GM12878 (cell line): ENCODE results near the gene NCL. TPM values are rescaled to one million over a fixed set of nuclear protein-coding genes. Genes with fewer than 3 reads are reported as not detected.

Experiments used
- ATAC-seq: fragments of 200-7000 bp; cut with Tn5 transposase; 3 replicates; pipeline ENCODE4 v1.9.1; 2020; ENCODE audit warnings: mild to moderate bottlenecking, moderate library complexity
- BruUV-seq: library from RNA; stranded (reverse); fragments of 400-500 nt; replicated peaks from 2 replicates; lab custom pipeline; 2021; lab: Mats Ljungman, UMichigan
- CTCF ChIA-PET: fragments of 300-600 bp; sonication (Branson Sonifier 250); formaldehyde crosslinking; extraction: SDS; loops from one replicate; lab custom pipeline; 2021; ENCODE audit warnings: inconsistent platforms; lab: Yijun Ruan, JAX
- POLR2A ChIA-PET: fragments of 350-600 bp; formaldehyde crosslinking; extraction: SDS; loops from one replicate; lab custom pipeline; 2021; ENCODE audit warnings: inconsistent platforms; lab: Charles Lee
- RAD21 ChIA-PET: fragments of 300-600 bp; sonication (Branson Sonifier 250); formaldehyde crosslinking; loops from one replicate; lab custom pipeline; 2023; ENCODE audit warnings: antibody characterized with exemption; ENCODE audit not compliant: unreplicated experiment; lab: Charles Lee
- SMC1A ChIA-PET: fragments of 300-600 bp; sonication (Branson Sonifier 250); formaldehyde crosslinking; loops from one replicate; lab custom pipeline; 2023; ENCODE audit not compliant: unreplicated experiment, uncharacterized antibody; lab: Charles Lee
- DNase-seq: peaks from one replicate; pipeline ENCODE4 v3.0.0-alpha.2; 2011; ENCODE audit warnings: low read depth, low spot score
- FAIRE-seq: peaks from 3 replicates; lab custom pipeline; 2011; peaks lifted over from hg19 to GRCh38; lab: Jason Lieb, UNC
- H2AFZ ChIP-seq: 2 replicates; pipeline ENCODE4 v1.6.0; 2011; ENCODE audit warnings: low read depth, low read length, control low read depth; ENCODE audit not compliant: control insufficient read depth
- H3K27ac ChIP-seq: 2 replicates; pipeline ENCODE4 v1.5.1; 2011; ENCODE audit warnings: control low read depth; ENCODE audit not compliant: control insufficient read depth, insufficient read depth
- H3K27me3 ChIP-seq, 2 experiments: replicated peaks in 1 of 2; 2 replicates each; pipeline versions ENCODE4 v1.6.0 to v1.6.1; 2011; ENCODE audit warnings: low read length in 1 of 2; ENCODE audit not compliant: control insufficient read depth in 2 of 2, insufficient read depth in 2 of 2
- H3K36me3 ChIP-seq, 2 experiments: 2 replicates each; pipeline ENCODE4 v1.5.1; 2011; ENCODE audit warnings: low read length in 1 of 2; ENCODE audit not compliant: control insufficient read depth in 2 of 2, insufficient read depth in 2 of 2
- H3K4me1 ChIP-seq: 2 replicates; pipeline ENCODE4 v1.6.1; 2011; ENCODE audit warnings: mild to moderate bottlenecking, low read length, moderate library complexity, mixed read lengths; ENCODE audit not compliant: control insufficient read depth, insufficient read depth
- H3K4me2 ChIP-seq: 2 replicates; pipeline ENCODE4 v1.6.0; 2011; ENCODE audit warnings: control low read depth; ENCODE audit not compliant: control insufficient read depth, insufficient read depth
- H3K4me3 ChIP-seq: fragments of 200-600 bp; sonication (generic); 2 replicates; pipeline ENCODE4 v1.5.1; 2016
- H3K79me2 ChIP-seq: 2 replicates; pipeline ENCODE4 v1.6.0; 2011; ENCODE audit warnings: low read length; ENCODE audit not compliant: control insufficient read depth, insufficient read depth
- H3K9ac ChIP-seq: 2 replicates; pipeline ENCODE4 v1.8.0; 2011; ENCODE audit warnings: low read length, control low read depth, mixed read lengths; ENCODE audit not compliant: control insufficient read depth, insufficient read depth
- H3K9me3 ChIP-seq: replicated peaks from 3 replicates; pipeline ENCODE4 v1.5.1; 2011; ENCODE audit warnings: mild to moderate bottlenecking, low read length; ENCODE audit not compliant: control insufficient read depth, insufficient read depth
- H4K20me1 ChIP-seq: 2 replicates; pipeline ENCODE4 v1.6.0; 2011; ENCODE audit not compliant: control insufficient read depth, insufficient read depth
- CEBPB ChIP-seq, 2 experiments: fragments of 150-350 bp in 1 of 2; IDR thresholded peaks; 2 replicates each; pipeline ENCODE4 v1.6.1; 2012 to 2014; ENCODE audit warnings: low read depth in 2 of 2, low read length in 2 of 2, borderline replicate concordance in 1 of 2, inconsistent platforms in 1 of 2
- CUX1 ChIP-seq: IDR thresholded peaks from 2 replicates; pipeline ENCODE4 v1.6.1; 2012; ENCODE audit warnings: improper control_type of control experiment, low read depth, low read length; ENCODE audit not compliant: insufficient replicate concordance
- E2F8 ChIP-seq: fragments of 450-650 bp; IDR thresholded peaks from 2 replicates; pipeline ENCODE4 v1.6.1; 2018; ENCODE audit warnings: mild to moderate bottlenecking, low read depth, moderate library complexity; ENCODE audit not compliant: partially characterized antibody
- IRF3 ChIP-seq: fragments of 450-650 bp; IDR thresholded peaks from 2 replicates; pipeline ENCODE4 v1.6.1; 2014; ENCODE audit warnings: mild to moderate bottlenecking
- JUND ChIP-seq: IDR thresholded peaks from 2 replicates; pipeline ENCODE4 v1.6.1; 2012; ENCODE audit warnings: low read depth, mild to moderate bottlenecking, low read length, improper control_type of control experiment, moderate library complexity
- MLLT1 ChIP-seq: fragments of 450-650 bp; IDR thresholded peaks from 2 replicates; pipeline ENCODE4 v1.6.1; 2016; ENCODE audit warnings: mild to moderate bottlenecking
- NFIC ChIP-seq: IDR thresholded peaks from 2 replicates; pipeline ENCODE4 v1.6.1; 2012; ENCODE audit warnings: low read depth, mild to moderate bottlenecking, inconsistent platforms, low read length, moderate library complexity
- RELA ChIP-seq: fragments of 450-650 bp; IDR thresholded peaks from 2 replicates; pipeline ENCODE4 v1.8.0; 2014; ENCODE audit warnings: borderline replicate concordance; ENCODE audit not compliant: partially characterized antibody
- RUNX3 ChIP-seq: IDR thresholded peaks from 2 replicates; pipeline ENCODE4 v1.6.1; 2012; ENCODE audit warnings: low read length, inconsistent platforms
- ZBED1 ChIP-seq: IDR thresholded peaks from 2 replicates; pipeline ENCODE4 v1.6.1; 2016; ENCODE audit warnings: borderline replicate concordance
- ZNF274 ChIP-seq: IDR thresholded peaks from one replicate; pipeline ENCODE4 v1.8.0; 2011; ENCODE audit not compliant: insufficient read length, insufficient read depth
- WGBS: methylation state at CpG from one replicate; pipeline ENCODE4 v1.1.6; 2016; ENCODE audit warnings: low lambda C conversion rate; ENCODE audit not compliant: insufficient replicate concordance, insufficient coverage; ENCODE audit errors: missing lambda C conversion rate; 5-methylcytosine and 5-hydroxymethylcytosine counted together
- in situ Hi-C: fragments of 300-500 bp; cut with MboI; formaldehyde crosslinking; loops from 9 replicates; pipeline ENCODE4 v1.14.3; 2018; ENCODE audit warnings: mixed read lengths
- intact Hi-C: fragments of 100-400 bp; cut with micrococcal nuclease; formaldehyde crosslinking; loops from one replicate; pipeline ENCODE4 v1.14.2; 2022; ENCODE audit not compliant: unreplicated experiment
- polyA plus RNA-seq, 11 experiments: library from polyadenylated mRNA; depleted of rRNA in 4 of 11; unstranded in 6 of 11; stranded (reverse) in 5 of 11; fragments of >200 nt; fragmentation: Nextera tagmentation in 4 of 11; fragmentation: Illumina TruSeq in 1 of 11; extraction: Ambion mirVana in 4 of 11; extraction: Trizol in 1 of 11; gene quantifications; 1 replicate in 1 of 11; 2 replicates in 10 of 11; pipeline versions ENCODE4 v1.2.1 to v1.2.3, GENCODE V29; 2011 to 2016; ENCODE audit warnings: inconsistent platforms in 2 of 11, missing spikeins in 2 of 11, low read depth in 1 of 11
- total RNA-seq, 4 experiments: library from RNA; depleted of rRNA in 3 of 4; stranded (reverse); fragments of >200 nt in 3 of 4; fragmentation: Illumina TruSeq in 1 of 4; extraction: Trizol in 1 of 4; gene quantifications; 2 replicates each; pipeline versions ENCODE4 v1.2.1 to v1.2.3, GENCODE V29; 2013 to 2021

The NCL gene
- total and polyA plus RNA-seq, 10 of the 15 experiments (the other 5 are each of a cell fraction or from before 2014, with no cell fraction given), result 123 to 1,207 (median 529) TPM

GRCh38 chr2:231482806-231483391, 18.6 kb upstream of the NCL start:
- Histone ChIP-seq H3K9me3 (no peaks in the 10 kb centered on the region), H3K27me3 (no peaks in the 10 kb centered on the region), H3K36me3 (no peaks in the 10 kb centered on the region), H2AFZ (peak overlapping the region; percentile 92), H4K20me1 (no peaks in the 10 kb centered on the region), H3K4me1 (peaks cover 15% of the 10 kb centered on the region), H3K4me3 (peak overlapping the region; percentile 79), H3K9ac (peak overlapping the region; percentile 98), H3K79me2 (peaks cover 13% of the 10 kb centered on the region), H3K4me2 (peak overlapping the region; percentile 99), H3K27ac (peak overlapping the region; percentile 93)
- WGBS, result 20% methylated on average over 36 of the region's 36 CpGs
- ChIA-PET POLR2A (interaction anchor here (0.6 to 5.6 kb wide), 4 partner anchors 9 to 28 kb away, joined by 3 to 48 read pairs (median 14); partner anchors contain the start of gene NCL), SMC1A (interaction anchor here (0.7 to 3.3 kb wide), 9 partner anchors 18 to 379 kb away, joined by 3 to 17 read pairs (median 4); partner anchors contain the start of gene NCL), RAD21 (interaction anchor here (1.0 to 3.6 kb wide), 7 partner anchors 18 to 129 kb away, joined by 3 to 23 read pairs (median 5); partner anchors contain the start of gene NCL), CTCF (interaction anchor here (0.6 to 6.8 kb wide), 36 partner anchors 9 to 379 kb away, joined by 3 to 98 read pairs (median 4); partner anchors contain the start of genes B3GNT7, NCL and NMUR1)
- intact Hi-C loops (loop anchor here (2.0 kb wide), 2 partner anchors 18 to 76 kb away; partner anchors contain the start of gene NCL), in situ Hi-C loops (no loop called here)
- peak; percentile 90 for ATAC-seq
- FAIRE-seq, result no peak
- no peak for DNase-seq
- TSS peak; percentile 97 for BruUV-seq
- TF ChIP-seq ZNF274 (no peak), MLLT1 (no peak; the same call in 1 of the 2 replicates), JUND (no peak), RELA (no peak), NFIC (no peak), CUX1 (no peak), ZBED1 (no peak), RUNX3 (no peak), CEBPB (IDR thresholded peaks at IDR 0.05; ENCODE audit: borderline replicate concordance in 1 of 2, low read depth in 2 of 2, low read length in 2 of 2) (no peak), IRF3 (no peak), E2F8 (no peak)
